Activated naive CD8-positive, alpha-beta T cell treated with anti-CD3 and anti-CD28 coated beads, Interleukin-2, amount 10 ng/mL, durations not matched to agents 7 days and 5 days (primary cell): Measurements from ENCODE around the gene RLN1. TPM values are rescaled to one million over a fixed set of nuclear protein-coding genes. Genes with fewer than 3 reads are reported as not detected.
"Not testable (repeated sequence)": the region's sequence is repeated elsewhere in the genome, so short reads cannot be mapped to it uniquely, and the experiment has no call there.

Experiments used
- ATAC-seq: fragments of 150-1000 bp; cut with Tn5 transposase; one replicate; pipeline ENCODE4 v1.10.0; 2021; ENCODE audit warnings: low read depth, moderate library complexity
- POLR2A ChIA-PET: fragments of 350-600 bp; sonication (Branson Sonifier 250); formaldehyde crosslinking; loops from one replicate; lab custom pipeline; 2021; ENCODE audit warnings: antibody characterized with exemption; lab: Charles Lee
- DNase-seq: peaks from one replicate; pipeline ENCODE4 v3.0.0; 2021
- H3K27ac Mint-ChIP-seq: one replicate; pipeline ENCODE4 v1.8.0; 2022; ENCODE audit warnings: mild to moderate bottlenecking, mixed read lengths
- H3K27me3 Mint-ChIP-seq: one replicate; pipeline ENCODE4 v1.8.0; 2022; ENCODE audit warnings: mild to moderate bottlenecking, moderate library complexity, mixed read lengths
- H3K36me3 Mint-ChIP-seq: one replicate; pipeline ENCODE4 v1.8.0; 2021; ENCODE audit warnings: mild to moderate bottlenecking, mixed read lengths
- H3K4me1 Mint-ChIP-seq: one replicate; pipeline ENCODE4 v1.8.0; 2021; ENCODE audit warnings: mixed read lengths
- H3K4me3 Mint-ChIP-seq: one replicate; pipeline ENCODE4 v1.8.0; 2022; ENCODE audit warnings: mild to moderate bottlenecking, moderate library complexity, mixed read lengths
- H3K9me3 Mint-ChIP-seq: one replicate; pipeline ENCODE4 v1.8.0; 2021; ENCODE audit warnings: mixed read lengths
- total RNA-seq, 2 experiments: library from RNA; stranded (reverse); gene quantifications; one replicate each; pipeline ENCODE4 v1.2.3, GENCODE V29; 2021

RLN1 gene
- total RNA-seq = 1 to 10 TPM; 2.2 to 2.9 TPM

- H3K9me3 Mint-ChIP-seq, H3K36me3 Mint-ChIP-seq, H3K27me3 Mint-ChIP-seq: not testable (repeated sequence)
- peak; percentile 98 for ATAC-seq
- H3K4me3 Mint-ChIP-seq = peak within 1 kb of the TSS; percentile 76
- H3K27ac Mint-ChIP-seq = peak within 1 kb of the TSS; percentile 73
- peaks cover 23% of the 10 kb centered on the region for H3K4me1 Mint-ChIP-seq
- peak; percentile 45 for DNase-seq
- POLR2A ChIA-PET = interaction anchor here (0.9 kb wide), 1 partner anchor 9 kb away, joined by 5 read pairs; no protein-coding TSS in a partner anchor
Observed at GRCh38 chr9:5338992-5339981, at the start of gene RLN1. RLN1 (minus strand) TSS chr9:5339876; CDS start chr9:5339746, 130 bp downstream.

- no peaks in the 10 kb centered on the region for H3K27me3 Mint-ChIP-seq
Observed at GRCh38 chr9:5389109-5389732, 49.5 kb upstream of the RLN1 start.

GRCh38 chr9:5388026-5388819, 48.5 kb upstream of the RLN1 start:
- peaks cover 18% of the 10 kb centered on the region for H3K4me1 Mint-ChIP-seq
- no peak overlapping the region for H3K4me3 Mint-ChIP-seq
- H3K9me3 Mint-ChIP-seq = peaks cover 1% of the 10 kb centered on the region
- no peaks in the 10 kb centered on the region for H3K27me3 Mint-ChIP-seq
- H3K27ac Mint-ChIP-seq = no peak overlapping the region
- ATAC-seq = no peak
- no peak for DNase-seq
- POLR2A ChIA-PET = no interaction called here
- peaks cover 8% of the 10 kb centered on the region for H3K36me3 Mint-ChIP-seq

More at GRCh38 chr9:5389109-5389732, 49.5 kb upstream of the RLN1 start:
- Mint-ChIP-seq H3K36me3 (peaks cover 9% of the 10 kb centered on the region), H3K4me1 (peaks cover 20% of the 10 kb centered on the region), H3K9me3 (peaks cover 1% of the 10 kb centered on the region), H3K27ac (no peak overlapping the region), H3K4me3 (peak overlapping the region; percentile 6)
- DNase-seq (no peak), ATAC-seq (no peak)
- POLR2A ChIA-PET = no interaction called here

- no peak for DNase-seq
- POLR2A ChIA-PET = no interaction called here
Observed at GRCh38 chr9:5384436-5384835, 44.8 kb upstream of the RLN1 start.

GRCh38 chr9:5382479-5382878, 42.8 kb upstream of the RLN1 start:
- H3K9me3 Mint-ChIP-seq = peaks cover 1% of the 10 kb centered on the region
- H3K27ac Mint-ChIP-seq = no peak overlapping the region
- POLR2A ChIA-PET = no interaction called here
- H3K27me3 Mint-ChIP-seq = no peaks in the 10 kb centered on the region
- H3K36me3 Mint-ChIP-seq = peaks cover 23% of the 10 kb centered on the region
- no peak for ATAC-seq
- H3K4me3 Mint-ChIP-seq = no peak overlapping the region
- peaks cover 6% of the 10 kb centered on the region for H3K4me1 Mint-ChIP-seq
- no peak for DNase-seq

More at GRCh38 chr9:5384436-5384835, 44.8 kb upstream of the RLN1 start:
- ATAC-seq = no peak
- Mint-ChIP-seq H3K27me3 (no peaks in the 10 kb centered on the region), H3K36me3 (peaks cover 23% of the 10 kb centered on the region), H3K9me3 (peaks cover 1% of the 10 kb centered on the region), H3K4me3 (no peak overlapping the region), H3K4me1 (peaks cover 16% of the 10 kb centered on the region), H3K27ac (no peak overlapping the region)

GRCh38 chr9:5375790-5376477, 36.3 kb upstream of the RLN1 start:
- DNase-seq (no peak), ATAC-seq (no peak)
- POLR2A ChIA-PET = no interaction called here
- Mint-ChIP-seq H3K9me3 (no peaks in the 10 kb centered on the region), H3K4me1 (peaks cover 17% of the 10 kb centered on the region), H3K36me3 (peaks cover 16% of the 10 kb centered on the region), H3K27ac (no peak overlapping the region), H3K4me3 (no peak overlapping the region), H3K27me3 (no peaks in the 10 kb centered on the region)

- peak overlapping the region; percentile 2 for H3K4me3 Mint-ChIP-seq
- H3K9me3 Mint-ChIP-seq = no peaks in the 10 kb centered on the region
- peaks cover 11% of the 10 kb centered on the region for H3K36me3 Mint-ChIP-seq
- H3K27me3 Mint-ChIP-seq = no peaks in the 10 kb centered on the region
- peaks cover 17% of the 10 kb centered on the region for H3K4me1 Mint-ChIP-seq
- POLR2A ChIA-PET = no interaction called here
- no peak overlapping the region for H3K27ac Mint-ChIP-seq
- DNase-seq (no peak), ATAC-seq (no peak)
Observed at GRCh38 chr9:5375091-5375490, 35.4 kb upstream of the RLN1 start.

- H3K36me3 Mint-ChIP-seq = peaks cover 27% of the 10 kb centered on the region
- H3K27ac Mint-ChIP-seq = no peak overlapping the region
- no peak overlapping the region for H3K4me3 Mint-ChIP-seq
- no peaks in the 10 kb centered on the region for H3K4me1 Mint-ChIP-seq
- H3K27me3 Mint-ChIP-seq = no peaks in the 10 kb centered on the region
- no peak for ATAC-seq
- H3K9me3 Mint-ChIP-seq = peaks cover 12% of the 10 kb centered on the region
- POLR2A ChIA-PET = no interaction called here
- no peak for DNase-seq
Observed at GRCh38 chr9:5364294-5365024, 24.8 kb upstream of the RLN1 start.

- ATAC-seq (no peak), DNase-seq (no peak)
- POLR2A ChIA-PET = no interaction called here
- Mint-ChIP-seq H3K27ac (no peak overlapping the region), H3K4me3 (no peak overlapping the region), H3K4me1 (no peaks in the 10 kb centered on the region), H3K9me3 (peaks cover 3% of the 10 kb centered on the region), H3K27me3 (no peaks in the 10 kb centered on the region), H3K36me3 (peaks cover 29% of the 10 kb centered on the region)
Observed at GRCh38 chr9:5361326-5362010, 21.8 kb upstream of the RLN1 start.

GRCh38 chr9:5360341-5360740, 20.7 kb upstream of the RLN1 start:
- POLR2A ChIA-PET = no interaction called here
- DNase-seq = no peak
- no peak overlapping the region for H3K27ac Mint-ChIP-seq
- no peak overlapping the region for H3K4me3 Mint-ChIP-seq
- no peak for ATAC-seq
- peaks cover 27% of the 10 kb centered on the region for H3K36me3 Mint-ChIP-seq
- H3K4me1 Mint-ChIP-seq = no peaks in the 10 kb centered on the region
- H3K9me3 Mint-ChIP-seq = peaks cover 3% of the 10 kb centered on the region
- H3K27me3 Mint-ChIP-seq = no peaks in the 10 kb centered on the region

- Mint-ChIP-seq H3K4me3 (no peak overlapping the region), H3K36me3 (peaks cover 30% of the 10 kb centered on the region), H3K27me3 (no peaks in the 10 kb centered on the region), H3K27ac (no peak overlapping the region), H3K4me1 (peaks cover 16% of the 10 kb centered on the region), H3K9me3 (peaks cover 8% of the 10 kb centered on the region)
- ATAC-seq = no peak
- POLR2A ChIA-PET = no interaction called here
- no peak for DNase-seq
Observed at GRCh38 chr9:5357431-5358105, 17.9 kb upstream of the RLN1 start.
